ENCODE measurements around the gene MUC13.

- TF ChIP-seq EZH2 (IDR thresholded peaks at IDR 0.05; ENCODE audit: borderline replicate concordance, low read depth, low read length, poor library complexity, severe bottlenecking) (no peak), CTCF (conservative IDR thresholded peaks at IDR 0.05; ENCODE audit: low read depth, low read length) (no peak)
These were observed 74.0 kb downstream of the MUC13 start for GRCh38 chr3:124860599-124860998.
